Measurements from ENCODE around the gene PROM1. TPM values are rescaled to one million over a fixed set of nuclear protein-coding genes. Genes with fewer than 3 reads are reported as not detected.
A peak's percentile ranks its signal among the peaks of the same experiment; 100 is the strongest.

The PROM1 gene
- total RNA-seq, 1 donor from 2014 or later, result 30.3 TPM

- peak; percentile 47 for DNase-seq (ENCODE audit: extremely low spot score, unreplicated experiment)
- H3K4me1 Mint-ChIP-seq (ENCODE audit: unreplicated experiment), result no peaks in the 10 kb centered on the region
- H3K27ac Mint-ChIP-seq, result no peak overlapping the region
- H3K27me3 Mint-ChIP-seq, result peaks cover 16% of the 10 kb centered on the region
- no peaks in the 10 kb centered on the region for H3K9me3 Mint-ChIP-seq
- TF ChIP-seq CTCF (conservative IDR thresholded peaks at IDR 0.05), result no peak
- no peaks in the 10 kb centered on the region for H3K36me3 Mint-ChIP-seq
- H3K4me3 Mint-ChIP-seq, result no peak overlapping the region
Measured at GRCh38 chr4:16120720-16121119, 36.9 kb upstream of the PROM1 start.

- H3K9me3 Mint-ChIP-seq, result no peaks in the 10 kb centered on the region
- no peak overlapping the region for H3K27ac Mint-ChIP-seq
- no peaks in the 10 kb centered on the region for H3K36me3 Mint-ChIP-seq
- DNase-seq (ENCODE audit: extremely low spot score, unreplicated experiment), result peak; percentile 44
- H3K27me3 Mint-ChIP-seq, result peaks cover 16% of the 10 kb centered on the region
- no peak for TF ChIP-seq CTCF (conservative IDR thresholded peaks at IDR 0.05)
- no peak overlapping the region for H3K4me3 Mint-ChIP-seq
- H3K4me1 Mint-ChIP-seq (ENCODE audit: unreplicated experiment), result no peaks in the 10 kb centered on the region
Measured at GRCh38 chr4:16119981-16120380, 36.2 kb upstream of the PROM1 start.

- no peaks in the 10 kb centered on the region for H3K4me1 Mint-ChIP-seq (ENCODE audit: unreplicated experiment)
- no peaks in the 10 kb centered on the region for H3K9me3 Mint-ChIP-seq
- no peak for DNase-seq (ENCODE audit: extremely low spot score, unreplicated experiment)
- peaks cover 16% of the 10 kb centered on the region for H3K27me3 Mint-ChIP-seq
- no peak overlapping the region for H3K27ac Mint-ChIP-seq
- no peaks in the 10 kb centered on the region for H3K36me3 Mint-ChIP-seq
- no peak for TF ChIP-seq CTCF (conservative IDR thresholded peaks at IDR 0.05)
- no peak overlapping the region for H3K4me3 Mint-ChIP-seq
Measured at GRCh38 chr4:16118090-16118489, 34.3 kb upstream of the PROM1 start.

GRCh38 chr4:16117164-16117563 lies 33.3 kb upstream of the PROM1 start:
- H3K9me3 Mint-ChIP-seq, result no peaks in the 10 kb centered on the region
- H3K27me3 Mint-ChIP-seq, result peaks cover 17% of the 10 kb centered on the region
- no peak overlapping the region for H3K27ac Mint-ChIP-seq
- TF ChIP-seq CTCF (conservative IDR thresholded peaks at IDR 0.05), result no peak
- H3K4me3 Mint-ChIP-seq, result no peak overlapping the region
- H3K4me1 Mint-ChIP-seq (ENCODE audit: unreplicated experiment), result no peaks in the 10 kb centered on the region
- peak; percentile 6 for DNase-seq (ENCODE audit: extremely low spot score, unreplicated experiment)
- no peaks in the 10 kb centered on the region for H3K36me3 Mint-ChIP-seq

- H3K27ac Mint-ChIP-seq, result no peak overlapping the region
- no peaks in the 10 kb centered on the region for H3K36me3 Mint-ChIP-seq
- DNase-seq (ENCODE audit: extremely low spot score, unreplicated experiment), result peak; percentile 43
- no peak for TF ChIP-seq CTCF (conservative IDR thresholded peaks at IDR 0.05)
- H3K27me3 Mint-ChIP-seq, result peaks cover 23% of the 10 kb centered on the region
- H3K9me3 Mint-ChIP-seq, result no peaks in the 10 kb centered on the region
- no peaks in the 10 kb centered on the region for H3K4me1 Mint-ChIP-seq (ENCODE audit: unreplicated experiment)
- H3K4me3 Mint-ChIP-seq, result no peak overlapping the region
Measured at GRCh38 chr4:16116493-16116990, 32.7 kb upstream of the PROM1 start.

GRCh38 chr4:16116019-16116418 lies 32.2 kb upstream of the PROM1 start:
- H3K36me3 Mint-ChIP-seq, result no peaks in the 10 kb centered on the region
- no peak overlapping the region for H3K27ac Mint-ChIP-seq
- peaks cover 22% of the 10 kb centered on the region for H3K27me3 Mint-ChIP-seq
- H3K4me1 Mint-ChIP-seq (ENCODE audit: unreplicated experiment), result no peaks in the 10 kb centered on the region
- H3K9me3 Mint-ChIP-seq, result no peaks in the 10 kb centered on the region
- no peak overlapping the region for H3K4me3 Mint-ChIP-seq
- TF ChIP-seq CTCF (conservative IDR thresholded peaks at IDR 0.05), result no peak
- peak; percentile 20 for DNase-seq (ENCODE audit: extremely low spot score, unreplicated experiment)
